Psoas muscle (tissue), 8 donors: ENCODE measurements around the gene HSPA12A. TPM values are rescaled to one million over a fixed set of nuclear protein-coding genes. Genes with fewer than 3 reads are reported as not detected.

Experiments
- ATAC-seq, 4 donors: fragments of 200-7000 bp; cut with Tn5 transposase; one replicate each; pipeline ENCODE4 v1.9.1; 2020; ENCODE audit warnings: moderate library complexity in 3 of 4, mild to moderate bottlenecking in 2 of 4
- DNase-seq, 2 donors: peaks; one replicate each; pipeline ENCODE4 v3.0.0-alpha.2; 2020
- H3K27ac ChIP-seq: fragments of 200-600 bp; one replicate; pipeline ENCODE4 v1.8.0; 2022
- H3K27me3 ChIP-seq, 3 donors: fragments of 200-600 bp in 1 of 3; one replicate each; pipeline versions ENCODE4 v1.6.1 to v1.8.0; 2013 to 2022; ENCODE audit warnings: low read length in 2 of 3, mild to moderate bottlenecking in 2 of 3, moderate library complexity in 1 of 3; ENCODE audit not compliant: insufficient read depth in 3 of 3
- H3K36me3 ChIP-seq, 2 donors: fragments of 200-600 bp in 1 of 2; one replicate each; pipeline versions ENCODE4 v1.6.1 to v1.8.0; 2013 to 2022; ENCODE audit warnings: low read depth in 1 of 2, mild to moderate bottlenecking in 1 of 2, moderate library complexity in 1 of 2; ENCODE audit not compliant: insufficient read depth in 1 of 2
- H3K4me1 ChIP-seq: fragments of 200-600 bp; one replicate; pipeline ENCODE4 v1.8.0; 2022
- H3K4me3 ChIP-seq: fragments of 200-600 bp; one replicate; pipeline ENCODE4 v1.8.0; 2022; ENCODE audit warnings: mild to moderate bottlenecking
- H3K9me3 ChIP-seq: fragments of 200-600 bp; one replicate; pipeline ENCODE4 v1.8.0; 2022
- WGBS, 3 donors: extraction: QIAGEN DNeasy Blood & Tissue Kit; methylation state at CpG; one replicate each; pipeline versions ENCODE4 v1.1.6 to v1.1.7; 2013; 5-methylcytosine and 5-hydroxymethylcytosine counted together
- intact Hi-C, 2 donors: fragments of 100-400 bp; cut with DNase I; formaldehyde crosslinking; loops; one replicate each; pipeline versions ENCODE4 v1.11.0 to v1.14.2; 2022
- polyA plus RNA-seq, 3 donors: library from polyadenylated mRNA; stranded (reverse); fragments of 200-250 nt; gene quantifications; one replicate each; pipeline ENCODE4 v1.2.3, GENCODE V29; 2013
- total RNA-seq, 4 donors: library from RNA; stranded (reverse); fragmentation: NEBNext Ultra II Directional in 2 of 4; extraction: Animal tissue kit (Norgen Biotek cat#: 25700) in 2 of 4; gene quantifications; one replicate each; pipeline versions ENCODE4 v1.2.1 to v1.2.4, GENCODE V29; 2021 to 2023
- TF ChIP-seq, protein P1 (sequence below): fragments of 200-600 bp; IDR thresholded peaks from one replicate; pipeline ENCODE4 v1.8.0; 2022; ENCODE audit warnings: antibody characterized with exemption
- donor health status: healthy with polysubstance abuse.
- donor health status: DM: no; HTN: no; CAD: no; lungs with moderate emphysema.
- donor health status: Bipolar disorder and iron deficiency.
- donor health status: healthy.
- donor health status: DM: yes; HTN: yes; CAD: no.
- donor health status: DM: no; HTN: no; CAD: no.
- donor health status: DM: no; HTN: no; CAD: no.
- donor health status: DM: yes; HTN: yes; CAD: no.

HSPA12A gene
- total and polyA plus RNA-seq, 7 donors: 2.6 to 11.4 (median 7.0) TPM

- whole genome bisulfite sequencing, 3 donors: 93 to 94% (median 94%) methylated on average over 9 of the region's 9 CpGs
- H3K36me3 ChIP-seq: peaks cover 0 to 12% of the 10 kb centered on the region in 2 donors
- no peak for ATAC-seq
- TF ChIP-seq, protein P1, sequence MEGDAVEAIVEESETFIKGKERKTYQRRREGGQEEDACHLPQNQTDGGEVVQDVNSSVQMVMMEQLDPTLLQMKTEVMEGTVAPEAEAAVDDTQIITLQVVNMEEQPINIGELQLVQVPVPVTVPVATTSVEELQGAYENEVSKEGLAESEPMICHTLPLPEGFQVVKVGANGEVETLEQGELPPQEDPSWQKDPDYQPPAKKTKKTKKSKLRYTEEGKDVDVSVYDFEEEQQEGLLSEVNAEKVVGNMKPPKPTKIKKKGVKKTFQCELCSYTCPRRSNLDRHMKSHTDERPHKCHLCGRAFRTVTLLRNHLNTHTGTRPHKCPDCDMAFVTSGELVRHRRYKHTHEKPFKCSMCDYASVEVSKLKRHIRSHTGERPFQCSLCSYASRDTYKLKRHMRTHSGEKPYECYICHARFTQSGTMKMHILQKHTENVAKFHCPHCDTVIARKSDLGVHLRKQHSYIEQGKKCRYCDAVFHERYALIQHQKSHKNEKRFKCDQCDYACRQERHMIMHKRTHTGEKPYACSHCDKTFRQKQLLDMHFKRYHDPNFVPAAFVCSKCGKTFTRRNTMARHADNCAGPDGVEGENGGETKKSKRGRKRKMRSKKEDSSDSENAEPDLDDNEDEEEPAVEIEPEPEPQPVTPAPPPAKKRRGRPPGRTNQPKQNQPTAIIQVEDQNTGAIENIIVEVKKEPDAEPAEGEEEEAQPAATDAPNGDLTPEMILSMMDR: no peak
- no peak overlapping the region for H3K27ac ChIP-seq
- H3K9me3 ChIP-seq: no peaks in the 10 kb centered on the region
- DNase-seq: no peak
- intact Hi-C loops: loop anchor here (2.0 to 10.0 kb wide), 4 partner anchors 59 to 492 kb away; partner anchors contain the start of gene HSPA12A (in 1 of the 2)
- H3K27me3 ChIP-seq: no peaks in the 10 kb centered on the region
- H3K4me3 ChIP-seq: no peak overlapping the region
- no peaks in the 10 kb centered on the region for H3K4me1 ChIP-seq
Observed at GRCh38 chr10:116683166-116683565, 59.2 kb downstream of the HSPA12A start.

DNA sequence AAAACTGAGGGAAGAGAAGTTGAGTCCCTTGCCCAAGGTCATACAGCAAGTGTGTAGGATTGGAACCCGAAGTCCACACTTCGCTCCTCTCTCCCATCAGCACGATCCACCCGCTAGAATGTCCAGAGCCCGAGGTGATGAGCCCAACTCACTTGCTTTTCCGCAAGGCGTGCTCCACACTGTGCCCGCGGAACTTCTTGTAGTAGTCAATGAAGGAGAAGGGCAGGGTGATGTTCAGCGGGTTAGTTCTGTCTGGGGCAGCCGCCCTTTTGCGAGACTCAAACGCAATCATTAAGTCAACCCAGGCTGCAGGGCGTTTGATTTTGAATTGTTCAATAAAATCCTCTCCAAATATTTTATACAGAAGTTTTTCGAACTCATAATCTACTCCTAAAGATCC, 63.0 kb downstream of the HSPA12A start:
- Histone ChIP-seq H3K9me3 (no peaks in the 10 kb centered on the region), H3K36me3 (peaks cover 0 to 42% of the 10 kb centered on the region in 2 donors), H3K4me1 (no peaks in the 10 kb centered on the region), H3K27ac (no peak overlapping the region), H3K27me3 (no peaks in the 10 kb centered on the region), H3K4me3 (no peak overlapping the region)
- DNase-seq (no peak), ATAC-seq (no peak)
- WGBS, 3 donors: 95 to 96% (median 96%) methylated on average over 15 of the region's 15 CpGs
- TF ChIP-seq, protein P1: no peak
- intact Hi-C loops: no loop called here

DNA sequence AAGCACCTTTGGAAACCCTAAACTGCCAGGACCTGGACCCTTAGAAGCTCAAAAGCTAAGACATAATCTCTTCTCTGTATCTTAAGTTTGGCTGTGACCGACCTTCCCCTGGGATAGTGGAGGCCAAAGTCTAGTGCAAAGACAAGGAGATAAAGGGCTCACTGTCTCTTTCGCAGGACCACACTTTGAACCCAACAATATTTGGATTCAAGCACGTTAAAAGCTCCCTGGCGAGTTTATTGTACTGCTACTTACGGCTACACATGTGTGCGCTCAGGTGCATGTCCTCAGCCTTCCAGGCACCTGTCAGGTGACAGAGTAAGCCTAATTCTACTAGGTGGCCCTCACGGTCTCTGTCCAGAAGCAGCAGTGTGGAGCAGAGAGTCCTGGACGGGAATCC, 65.7 kb downstream of the HSPA12A start:
- H3K36me3 ChIP-seq: peaks cover 0 to 54% of the 10 kb centered on the region in 2 donors
- no peak overlapping the region for H3K4me3 ChIP-seq
- H3K27me3 ChIP-seq: no peaks in the 10 kb centered on the region
- H3K4me1 ChIP-seq: no peaks in the 10 kb centered on the region
- TF ChIP-seq, protein P1: no peak
- ATAC-seq (no peak), DNase-seq (no peak)
- no peaks in the 10 kb centered on the region for H3K9me3 ChIP-seq
- WGBS, 3 donors: 82 to 87% (median 83%) methylated on average over 8 of the region's 8 CpGs
- intact Hi-C loops: no loop called here
- H3K27ac ChIP-seq: no peak overlapping the region

GRCh38 chr10:116676118-116676517, 66.2 kb downstream of the HSPA12A start:
- H3K4me3 ChIP-seq: no peak overlapping the region
- no peaks in the 10 kb centered on the region for H3K27me3 ChIP-seq
- WGBS, 3 donors: 92 to 94% (median 92%) methylated on average over 11 of the region's 11 CpGs
- H3K9me3 ChIP-seq: no peaks in the 10 kb centered on the region
- no peak for ATAC-seq
- intact Hi-C loops: no loop called here
- TF ChIP-seq, protein P1: no peak
- peaks cover 0 to 50% of the 10 kb centered on the region in 2 donors for H3K36me3 ChIP-seq
- no peaks in the 10 kb centered on the region for H3K4me1 ChIP-seq
- H3K27ac ChIP-seq: no peak overlapping the region
- DNase-seq: no peak

DNA sequence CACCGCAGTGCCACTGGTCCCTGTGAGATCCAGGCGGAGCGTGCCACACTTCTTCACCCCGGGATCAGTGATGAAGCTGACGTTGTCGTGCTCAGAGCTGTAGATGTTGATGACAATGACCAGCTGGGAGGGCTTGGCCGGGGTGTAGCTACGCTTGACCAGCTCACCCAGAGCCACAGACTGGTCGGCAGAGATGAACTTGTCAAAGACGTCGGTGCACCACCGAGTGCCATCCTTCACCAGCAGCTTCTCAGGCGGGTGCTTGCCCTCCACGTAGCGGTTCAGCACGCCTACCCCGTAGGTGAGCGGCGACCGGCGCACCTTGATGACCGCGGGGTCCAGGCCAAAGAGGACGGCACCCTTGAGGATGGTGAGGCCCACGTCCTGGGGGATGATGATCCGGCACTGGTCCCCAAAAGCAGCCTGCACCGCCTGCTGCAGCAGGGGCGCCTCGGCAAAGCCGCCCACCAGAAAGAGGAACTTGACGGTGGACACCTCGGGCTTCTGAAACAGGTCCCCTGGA, 67.4 kb downstream of the HSPA12A start:
- peaks cover 0 to 48% of the 10 kb centered on the region in 2 donors for H3K36me3 ChIP-seq
- no peak for DNase-seq
- ATAC-seq: no peak
- WGBS, 3 donors: 92 to 96% (median 93%) methylated on average over 30 to 32 of the region's 32 CpGs
- TF ChIP-seq, protein P1: no peak
- no peak overlapping the region for H3K4me3 ChIP-seq
- intact Hi-C loops: no loop called here
- no peaks in the 10 kb centered on the region for H3K4me1 ChIP-seq
- no peaks in the 10 kb centered on the region for H3K9me3 ChIP-seq
- H3K27ac ChIP-seq: no peak overlapping the region
- peaks cover 0 to 4% (median 0%) of the 10 kb centered on the region in 3 donors for H3K27me3 ChIP-seq
